SK-N-SH treated with all-trans-retinoic acid at 6 μM for 48 hours (cell line): ENCODE data around the gene CFAP61.

Experiments
- ATAC-seq: fragments of 200-7000 bp; cut with Tn5 transposase; 3 replicates; pipeline ENCODE4 v1.9.1; 2020; ENCODE audit warnings: mild to moderate bottlenecking, moderate library complexity
- ARNTL ChIP-seq: fragments of 450-650 bp; formaldehyde crosslinking; IDR thresholded peaks from 2 replicates; pipeline ENCODE4 v1.5.0; 2020; ENCODE audit warnings: low read depth, mild to moderate bottlenecking, moderate library complexity, borderline replicate concordance
- BACH2 ChIP-seq: fragments of 250-450 bp; sonication (Bioruptor Pico); IDR thresholded peaks from 2 replicates; pipeline ENCODE4 v1.9.0; 2021; ENCODE audit warnings: mild to moderate bottlenecking, borderline replicate concordance
- CREB5 ChIP-seq: fragments of 250-450 bp; sonication (Bioruptor Pico); IDR thresholded peaks from 2 replicates; pipeline ENCODE4 v1.5.1; 2020; ENCODE audit warnings: low read depth, mild to moderate bottlenecking, moderate library complexity
- CSDC2 ChIP-seq: fragments of 250-450 bp; sonication (Bioruptor Pico); IDR thresholded peaks from 2 replicates; pipeline ENCODE4 v1.5.0; 2020; ENCODE audit warnings: mild to moderate bottlenecking, moderate library complexity
- CSRNP3 ChIP-seq: fragments of 250-450 bp; sonication (Bioruptor Pico); IDR thresholded peaks from 2 replicates; pipeline ENCODE4 v1.5.1; 2021; ENCODE audit warnings: mild to moderate bottlenecking, moderate library complexity
- ESRRG ChIP-seq: fragments of 250-450 bp; sonication (Bioruptor Pico); IDR thresholded peaks from 2 replicates; pipeline ENCODE4 v1.6.1; 2021; ENCODE audit warnings: mild to moderate bottlenecking
- GLIS3 ChIP-seq: fragments of 250-450 bp; sonication (Bioruptor Pico); IDR thresholded peaks from 2 replicates; pipeline ENCODE4 v1.5.0; 2020; ENCODE audit warnings: mild to moderate bottlenecking, moderate library complexity
- ISL1 ChIP-seq: fragments of 250-450 bp; sonication (Bioruptor Pico); IDR thresholded peaks from 2 replicates; pipeline ENCODE4 v2.1.2; 2022; ENCODE audit warnings: mild to moderate bottlenecking, moderate library complexity
- OSR1 ChIP-seq: fragments of 250-450 bp; sonication (Bioruptor Pico); IDR thresholded peaks from 2 replicates; pipeline ENCODE4 v1.8.0; 2022; ENCODE audit warnings: moderate library complexity, mild to moderate bottlenecking, inconsistent platforms
- PATZ1 ChIP-seq: fragments of 250-450 bp; sonication (Bioruptor Pico); IDR thresholded peaks from 2 replicates; pipeline ENCODE4 v1.8.0; 2020; ENCODE audit warnings: mild to moderate bottlenecking, moderate library complexity, borderline replicate concordance
- POU6F1 ChIP-seq: fragments of 250-450 bp; sonication (Bioruptor Pico); IDR thresholded peaks from 2 replicates; pipeline ENCODE4 v1.8.0; 2021; ENCODE audit warnings: low read depth, mild to moderate bottlenecking, moderate library complexity, borderline replicate concordance
- PPARA ChIP-seq: fragments of 250-450 bp; sonication (Bioruptor Pico); IDR thresholded peaks from 2 replicates; pipeline ENCODE4 v1.5.0; 2020; ENCODE audit warnings: mild to moderate bottlenecking, borderline replicate concordance
- RARB ChIP-seq: fragments of 250-450 bp; sonication (Bioruptor Pico); IDR thresholded peaks from 2 replicates; pipeline ENCODE4 v1.8.0; 2021; ENCODE audit warnings: mild to moderate bottlenecking, moderate library complexity
- ZC3H10 ChIP-seq: fragments of 250-450 bp; sonication (Bioruptor Pico); IDR thresholded peaks from 2 replicates; pipeline ENCODE4 v1.5.1; 2021; ENCODE audit warnings: mild to moderate bottlenecking, moderate library complexity
- ZFP3 ChIP-seq: fragments of 250-450 bp; sonication (Bioruptor Pico); IDR thresholded peaks from 2 replicates; pipeline ENCODE4 v1.5.0; 2020; ENCODE audit warnings: mild to moderate bottlenecking, moderate library complexity
- ZFP30 ChIP-seq: fragments of 450-650 bp; formaldehyde crosslinking; IDR thresholded peaks from 2 replicates; pipeline ENCODE4 v1.5.0; 2022; ENCODE audit warnings: mild to moderate bottlenecking, moderate library complexity
- ZNF565 ChIP-seq: fragments of 450-650 bp; formaldehyde crosslinking; conservative IDR thresholded peaks from 2 replicates; pipeline ENCODE4 v1.5.0; 2020; ENCODE audit warnings: low read depth, mild to moderate bottlenecking, moderate library complexity
- ZNF8 ChIP-seq: fragments of 450-650 bp; formaldehyde crosslinking; IDR thresholded peaks from 2 replicates; pipeline ENCODE4 v1.5.0; 2020; ENCODE audit warnings: mild to moderate bottlenecking, moderate library complexity

The CFAP61 gene

GRCh38 chr20:20174089-20174835 is 121.9 kb downstream of the CFAP61 start:
- TF ChIP-seq ZFP30 (no peak), ZNF8 (CRISPR knock-in tag) (no peak), ZNF565 (CRISPR knock-in tag) (no peak), GLIS3 (CRISPR knock-in tag) (no peak), ZFP3 (CRISPR knock-in tag) (no peak), ZC3H10 (no peak)
- ATAC-seq: no peak

GRCh38 chr20:20181322-20181721 is 129.0 kb downstream of the CFAP61 start:
- no peak for TF ChIP-seq ZC3H10
- no peak for TF ChIP-seq ARNTL
- no peak for TF ChIP-seq ISL1 (CRISPR knock-in tag)
- TF ChIP-seq RARB (CRISPR knock-in tag): no peak
- ATAC-seq: no peak

GRCh38 chr20:20184149-20184548 is 131.8 kb downstream of the CFAP61 start:
- ATAC-seq: no peak
- TF ChIP-seq CSRNP3 (CRISPR knock-in tag) (no peak), RARB (CRISPR knock-in tag) (no peak), ESRRG (no peak), OSR1 (CRISPR knock-in tag) (no peak), ZFP30 (no peak), BACH2 (CRISPR knock-in tag) (no peak), PATZ1 (CRISPR knock-in tag) (no peak), PPARA (CRISPR knock-in tag) (no peak), ISL1 (CRISPR knock-in tag) (no peak), POU6F1 (CRISPR knock-in tag) (no peak), GLIS3 (CRISPR knock-in tag) (no peak), CREB5 (CRISPR knock-in tag) (no peak), ZFP3 (CRISPR knock-in tag) (no peak)

- TF ChIP-seq ZNF565 (CRISPR knock-in tag): no peak
- TF ChIP-seq CREB5 (CRISPR knock-in tag): no peak
- no peak for TF ChIP-seq PPARA (CRISPR knock-in tag)
- no peak for TF ChIP-seq CSDC2 (CRISPR knock-in tag)
- TF ChIP-seq POU6F1 (CRISPR knock-in tag): no peak
- no peak for ATAC-seq
These were observed 132.4 kb downstream of the CFAP61 start for GRCh38 chr20:20184706-20185105.
